ENCODE measurements around the gene KCMF1. TPM values are rescaled to one million over a fixed set of nuclear protein-coding genes. Genes with fewer than 3 reads are reported as not detected.
A peak's percentile ranks its signal among the peaks of the same experiment; 100 is the strongest.

Gene KCMF1
- total and polyA plus RNA-seq, 2 of the 13 experiments (the other 11 are each of a cell fraction or from before 2014, with no cell fraction given) = 62.1 to 116 TPM

DNA sequence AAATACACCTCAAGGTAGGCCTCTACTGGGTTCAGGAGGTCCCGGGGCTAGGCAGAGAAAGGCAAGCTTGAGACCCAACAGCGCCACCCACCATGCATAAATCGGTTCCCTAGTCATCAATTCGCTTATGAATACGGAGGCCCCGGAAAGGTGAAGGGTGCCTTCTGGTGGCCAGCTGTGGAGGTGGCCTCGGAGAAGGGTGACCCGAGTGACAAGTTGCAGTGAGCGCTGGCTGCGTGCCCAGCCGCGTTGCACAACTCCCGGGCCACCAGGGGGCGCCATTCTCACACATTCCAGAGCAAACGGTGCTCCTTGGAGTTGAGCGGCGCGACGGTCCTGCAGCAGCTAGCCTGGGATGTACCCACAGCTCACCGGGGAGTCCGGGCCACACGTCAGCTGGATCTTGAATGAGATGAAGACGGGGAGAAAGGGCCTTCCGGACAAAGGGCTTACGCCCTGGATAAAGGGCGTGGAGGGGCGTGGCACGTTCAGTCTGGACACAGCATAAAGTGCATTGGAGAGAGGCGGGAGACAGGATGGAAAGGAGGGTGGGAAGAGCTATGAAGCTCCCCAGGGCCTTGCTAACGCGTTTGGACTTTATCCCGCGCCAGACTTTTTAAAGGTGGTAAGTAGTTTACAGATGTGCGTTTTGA, 45.1 kb upstream of the KCMF1 start (continued):
- TF ChIP-seq ZNF589 (CRISPR knock-in tag; conservative IDR thresholded peaks at IDR 0.05) (peak; percentile 96), SALL2 (CRISPR knock-in tag; IDR thresholded peaks at IDR 0.05) (peak; percentile 98), CHCHD3 (CRISPR knock-in tag; IDR thresholded peaks at IDR 0.05) (no peak), U2AF1 (optimal IDR thresholded peaks at IDR 0.05; ENCODE audit: low read depth, low read length) (no peak), ZNF703 (CRISPR knock-in tag; IDR thresholded peaks at IDR 0.05; ENCODE audit: borderline replicate concordance) (no peak; the same call in 1 of the 2 replicates), ZNF235 (CRISPR knock-in tag; IDR thresholded peaks at IDR 0.05; ENCODE audit: borderline replicate concordance) (no peak; the same call in 1 of the 2 replicates), POLR2G (IDR thresholded peaks at IDR 0.05; ENCODE audit: low read depth, low read length) (0 out of 2 replicates have a peak, but pooled peaks have one; percentile 32), RAD21 (CRISPR knock-in tag; IDR thresholded peaks at IDR 0.05) (peak; percentile 100), JUNB (CRISPR knock-in tag; IDR thresholded peaks at IDR 0.05; ENCODE audit: borderline replicate concordance) (no peak), ZNF562 (CRISPR knock-in tag; IDR thresholded peaks at IDR 0.05; ENCODE audit: borderline replicate concordance) (no peak), ZFP90 (CRISPR knock-in tag; IDR thresholded peaks at IDR 0.05; ENCODE audit: borderline replicate concordance) (peak; percentile 96), ZNF264 (CRISPR knock-in tag; IDR thresholded peaks at IDR 0.05) (peak; percentile 88; the same call in 1 of the 2 replicates), SNAI1 (CRISPR knock-in tag; IDR thresholded peaks at IDR 0.05; ENCODE audit: borderline replicate concordance) (0 out of 2 replicates have a peak, but pooled peaks have one; percentile 58), MEIS2 (CRISPR knock-in tag; IDR thresholded peaks at IDR 0.05) (peak; percentile 96), FOXM1 (CRISPR knock-in tag; IDR thresholded peaks at IDR 0.05) (no peak), ZNF10 (CRISPR knock-in tag; IDR thresholded peaks at IDR 0.05; ENCODE audit: borderline replicate concordance, low read depth) (no peak), IKZF1 (IDR thresholded peaks at IDR 0.05) (no peak), WIZ (CRISPR knock-in tag; IDR thresholded peaks at IDR 0.05) (peak; percentile 93; the same call in 1 of the 2 replicates)
- TF ChIP-seq, protein P1, sequence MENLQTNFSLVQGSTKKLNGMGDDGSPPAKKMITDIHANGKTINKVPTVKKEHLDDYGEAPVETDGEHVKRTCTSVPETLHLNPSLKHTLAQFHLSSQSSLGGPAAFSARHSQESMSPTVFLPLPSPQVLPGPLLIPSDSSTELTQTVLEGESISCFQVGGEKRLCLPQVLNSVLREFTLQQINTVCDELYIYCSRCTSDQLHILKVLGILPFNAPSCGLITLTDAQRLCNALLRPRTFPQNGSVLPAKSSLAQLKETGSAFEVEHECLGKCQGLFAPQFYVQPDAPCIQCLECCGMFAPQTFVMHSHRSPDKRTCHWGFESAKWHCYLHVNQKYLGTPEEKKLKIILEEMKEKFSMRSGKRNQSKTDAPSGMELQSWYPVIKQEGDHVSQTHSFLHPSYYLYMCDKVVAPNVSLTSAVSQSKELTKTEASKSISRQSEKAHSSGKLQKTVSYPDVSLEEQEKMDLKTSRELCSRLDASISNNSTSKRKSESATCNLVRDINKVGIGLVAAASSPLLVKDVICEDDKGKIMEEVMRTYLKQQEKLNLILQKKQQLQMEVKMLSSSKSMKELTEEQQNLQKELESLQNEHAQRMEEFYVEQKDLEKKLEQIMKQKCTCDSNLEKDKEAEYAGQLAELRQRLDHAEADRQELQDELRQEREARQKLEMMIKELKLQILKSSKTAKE (CRISPR knock-in tag; IDR thresholded peaks at IDR 0.05; ENCODE audit: borderline replicate concordance) = peak; percentile 56; the same call in 1 of the 2 replicates
- TF ChIP-seq, protein P2, sequence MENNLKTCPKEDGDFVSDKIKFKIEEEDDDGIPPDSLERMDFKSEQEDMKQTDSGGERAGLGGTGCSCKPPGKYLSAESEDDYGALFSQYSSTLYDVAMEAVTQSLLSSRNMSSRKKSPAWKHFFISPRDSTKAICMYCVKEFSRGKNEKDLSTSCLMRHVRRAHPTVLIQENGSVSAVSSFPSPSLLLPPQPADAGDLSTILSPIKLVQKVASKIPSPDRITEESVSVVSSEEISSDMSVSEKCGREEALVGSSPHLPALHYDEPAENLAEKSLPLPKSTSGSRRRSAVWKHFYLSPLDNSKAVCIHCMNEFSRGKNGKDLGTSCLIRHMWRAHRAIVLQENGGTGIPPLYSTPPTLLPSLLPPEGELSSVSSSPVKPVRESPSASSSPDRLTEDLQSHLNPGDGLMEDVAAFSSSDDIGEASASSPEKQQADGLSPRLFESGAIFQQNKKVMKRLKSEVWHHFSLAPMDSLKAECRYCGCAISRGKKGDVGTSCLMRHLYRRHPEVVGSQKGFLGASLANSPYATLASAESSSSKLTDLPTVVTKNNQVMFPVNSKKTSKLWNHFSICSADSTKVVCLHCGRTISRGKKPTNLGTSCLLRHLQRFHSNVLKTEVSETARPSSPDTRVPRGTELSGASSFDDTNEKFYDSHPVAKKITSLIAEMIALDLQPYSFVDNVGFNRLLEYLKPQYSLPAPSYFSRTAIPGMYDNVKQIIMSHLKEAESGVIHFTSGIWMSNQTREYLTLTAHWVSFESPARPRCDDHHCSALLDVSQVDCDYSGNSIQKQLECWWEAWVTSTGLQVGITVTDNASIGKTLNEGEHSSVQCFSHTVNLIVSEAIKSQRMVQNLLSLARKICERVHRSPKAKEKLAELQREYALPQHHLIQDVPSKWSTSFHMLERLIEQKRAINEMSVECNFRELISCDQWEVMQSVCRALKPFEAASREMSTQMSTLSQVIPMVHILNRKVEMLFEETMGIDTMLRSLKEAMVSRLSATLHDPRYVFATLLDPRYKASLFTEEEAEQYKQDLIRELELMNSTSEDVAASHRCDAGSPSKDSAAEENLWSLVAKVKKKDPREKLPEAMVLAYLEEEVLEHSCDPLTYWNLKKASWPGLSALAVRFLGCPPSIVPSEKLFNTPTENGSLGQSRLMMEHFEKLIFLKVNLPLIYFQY (CRISPR knock-in tag; IDR thresholded peaks at IDR 0.05; ENCODE audit: borderline replicate concordance) = peak; percentile 92
- TF ChIP-seq, protein P3, sequence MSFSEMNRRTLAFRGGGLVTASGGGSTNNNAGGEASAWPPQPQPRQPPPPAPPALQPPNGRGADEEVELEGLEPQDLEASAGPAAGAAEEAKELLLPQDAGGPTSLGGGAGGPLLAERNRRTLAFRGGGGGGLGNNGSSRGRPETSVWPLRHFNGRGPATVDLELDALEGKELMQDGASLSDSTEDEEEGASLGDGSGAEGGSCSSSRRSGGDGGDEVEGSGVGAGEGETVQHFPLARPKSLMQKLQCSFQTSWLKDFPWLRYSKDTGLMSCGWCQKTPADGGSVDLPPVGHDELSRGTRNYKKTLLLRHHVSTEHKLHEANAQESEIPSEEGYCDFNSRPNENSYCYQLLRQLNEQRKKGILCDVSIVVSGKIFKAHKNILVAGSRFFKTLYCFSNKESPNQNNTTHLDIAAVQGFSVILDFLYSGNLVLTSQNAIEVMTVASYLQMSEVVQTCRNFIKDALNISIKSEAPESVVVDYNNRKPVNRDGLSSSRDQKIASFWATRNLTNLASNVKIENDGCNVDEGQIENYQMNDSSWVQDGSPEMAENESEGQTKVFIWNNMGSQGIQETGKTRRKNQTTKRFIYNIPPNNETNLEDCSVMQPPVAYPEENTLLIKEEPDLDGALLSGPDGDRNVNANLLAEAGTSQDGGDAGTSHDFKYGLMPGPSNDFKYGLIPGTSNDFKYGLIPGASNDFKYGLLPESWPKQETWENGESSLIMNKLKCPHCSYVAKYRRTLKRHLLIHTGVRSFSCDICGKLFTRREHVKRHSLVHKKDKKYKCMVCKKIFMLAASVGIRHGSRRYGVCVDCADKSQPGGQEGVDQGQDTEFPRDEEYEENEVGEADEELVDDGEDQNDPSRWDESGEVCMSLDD (CRISPR knock-in tag; IDR thresholded peaks at IDR 0.05; ENCODE audit: borderline replicate concordance) = no peak
